K562 (cell line): Measurements from ENCODE around the gene SCN1A. TPM values are rescaled to one million over a fixed set of nuclear protein-coding genes. Genes with fewer than 3 reads are reported as not detected.
A peak's percentile ranks its signal among the peaks of the same experiment; 100 is the strongest.

Experiments
- BRD9 ChIP-seq: fragments of 450-650 bp; IDR thresholded peaks from 2 replicates; pipeline ENCODE4 v1.6.1; 2018; ENCODE audit warnings: low read depth; ENCODE audit not compliant: partially characterized antibody
- CBX3 ChIP-seq, 2 experiments: IDR thresholded peaks; 1 replicate in 1 of 2; 2 replicates in 1 of 2; pipeline ENCODE4 v1.6.1; 2012; ENCODE audit warnings: inconsistent platforms in 2 of 2, low read length in 2 of 2, borderline replicate concordance in 1 of 2, control low read depth in 1 of 2
- CEBPG ChIP-seq, 3 experiments: fragments of 200-800 bp in 1 of 3; sonication (Bioruptor generic) in 1 of 3; sonication (generic) in 1 of 3; formaldehyde crosslinking in 1 of 3; IDR thresholded peaks in 2 of 3; conservative IDR thresholded peaks in 1 of 3; 2 replicates each; pipeline versions ENCODE4 v1.6.1 to v1.8.0; 2016 to 2022; ENCODE audit warnings: missing compliant biosample characterization in 2 of 3, missing genetic modification characterization in 2 of 3, mild to moderate bottlenecking in 1 of 3, missing genetic modification reagents in 1 of 3
- DPF2 ChIP-seq: fragments of 450-650 bp; IDR thresholded peaks from 2 replicates; pipeline ENCODE4 v1.6.1; 2016
- E2F8 ChIP-seq: fragments of 450-650 bp; IDR thresholded peaks from 2 replicates; pipeline ENCODE4 v1.7.1; 2018; ENCODE audit warnings: mild to moderate bottlenecking, low read depth; ENCODE audit not compliant: partially characterized antibody
- FOXM1 ChIP-seq, 2 experiments: fragments of 450-650 bp in 1 of 2; sonication (generic) in 1 of 2; formaldehyde crosslinking in 1 of 2; IDR thresholded peaks; 2 replicates each; pipeline versions ENCODE4 v1.6.1 to v1.9.0; 2017 to 2022; ENCODE audit warnings: low read depth in 2 of 2, mild to moderate bottlenecking in 2 of 2, missing genetic modification reagents in 1 of 2, moderate library complexity in 1 of 2
- FOXO4 ChIP-seq: fragments of 450-650 bp; formaldehyde crosslinking; IDR thresholded peaks from 2 replicates; pipeline ENCODE4 v1.4.0; 2020; ENCODE audit warnings: mild to moderate bottlenecking, moderate library complexity
- HLTF ChIP-seq: fragments of 450-650 bp; IDR thresholded peaks from 2 replicates; pipeline ENCODE4 v1.6.1; 2016
- NCOR1 ChIP-seq: fragments of 450-650 bp; IDR thresholded peaks from 2 replicates; pipeline ENCODE4 v1.6.1; 2016; ENCODE audit warnings: mild to moderate bottlenecking, moderate library complexity
- POLR3G ChIP-seq: IDR thresholded peaks from 2 replicates; pipeline ENCODE4 v1.6.1; 2011; ENCODE audit not compliant: insufficient read length, insufficient replicate concordance; ENCODE audit errors: extremely low read depth
- RBM15 ChIP-seq: fragments of 200-400 bp; formaldehyde crosslinking; IDR thresholded peaks from 2 replicates; pipeline ENCODE4 v1.6.1; 2018; ENCODE audit warnings: mild to moderate bottlenecking, low read length, moderate library complexity; ENCODE audit not compliant: insufficient read depth
- RFX1 ChIP-seq: fragments of 450-650 bp; IDR thresholded peaks from 2 replicates; pipeline ENCODE4 v1.6.1; 2016; ENCODE audit warnings: mild to moderate bottlenecking, moderate library complexity
- RNF2 ChIP-seq: sonication (generic); IDR thresholded peaks from 2 replicates; pipeline ENCODE4 v1.6.1; 2016
- SOX6 ChIP-seq: fragments of 450-650 bp; IDR thresholded peaks from 2 replicates; pipeline ENCODE4 v1.6.1; 2014; ENCODE audit warnings: mild to moderate bottlenecking
- TBP ChIP-seq: optimal IDR thresholded peaks from 2 replicates; pipeline ENCODE3; 2011; ENCODE audit warnings: low read depth, low read length, improper control_type of control experiment
- ZBTB7A ChIP-seq: IDR thresholded peaks from 2 replicates; pipeline ENCODE4 v1.6.1; 2011; ENCODE audit warnings: low read depth, mild to moderate bottlenecking, low read length, moderate library complexity, borderline replicate concordance; ENCODE audit not compliant: control insufficient read depth
- polyA plus RNA-seq, 8 experiments: library from polyadenylated mRNA; depleted of rRNA in 4 of 8; stranded (reverse) in 5 of 8; unstranded in 3 of 8; fragments of >200 nt; fragmentation: Nextera tagmentation in 2 of 8; fragmentation: Illumina TruSeq in 1 of 8; extraction: Ambion mirVana in 2 of 8; extraction: Trizol in 1 of 8; gene quantifications; 2 replicates each; pipeline versions ENCODE4 v1.2.1 to v1.2.3, GENCODE V29; 2011 to 2014; ENCODE audit warnings: inconsistent platforms in 1 of 8, missing spikeins in 1 of 8
- total RNA-seq, 7 experiments: library from RNA; depleted of rRNA in 6 of 7; stranded (reverse); fragments of >200 nt in 6 of 7; fragmentation: Illumina TruSeq in 2 of 7; extraction: Trizol in 2 of 7; gene quantifications; 2 replicates each; pipeline versions ENCODE4 v1.2.1 to v1.2.3, GENCODE V29; 2011 to 2021; ENCODE audit warnings: low replicate concordance in 1 of 7
- TF ChIP-seq, protein P1 (sequence below): fragments of 450-650 bp; IDR thresholded peaks from 2 replicates; pipeline ENCODE4 v1.6.1; 2016; ENCODE audit warnings: mild to moderate bottlenecking
- TF ChIP-seq, protein P2 (sequence below): sonication (generic); formaldehyde crosslinking; IDR thresholded peaks from 2 replicates; pipeline ENCODE4 v1.8.1; 2022; ENCODE audit warnings: missing genetic modification reagents

The SCN1A gene
- total and polyA plus RNA-seq, 9 of the 15 experiments (the other 6 are each of a cell fraction or from before 2014, with no cell fraction given), result not detected

- peak; percentile 98 for TF ChIP-seq E2F8
- TF ChIP-seq, protein P1, sequence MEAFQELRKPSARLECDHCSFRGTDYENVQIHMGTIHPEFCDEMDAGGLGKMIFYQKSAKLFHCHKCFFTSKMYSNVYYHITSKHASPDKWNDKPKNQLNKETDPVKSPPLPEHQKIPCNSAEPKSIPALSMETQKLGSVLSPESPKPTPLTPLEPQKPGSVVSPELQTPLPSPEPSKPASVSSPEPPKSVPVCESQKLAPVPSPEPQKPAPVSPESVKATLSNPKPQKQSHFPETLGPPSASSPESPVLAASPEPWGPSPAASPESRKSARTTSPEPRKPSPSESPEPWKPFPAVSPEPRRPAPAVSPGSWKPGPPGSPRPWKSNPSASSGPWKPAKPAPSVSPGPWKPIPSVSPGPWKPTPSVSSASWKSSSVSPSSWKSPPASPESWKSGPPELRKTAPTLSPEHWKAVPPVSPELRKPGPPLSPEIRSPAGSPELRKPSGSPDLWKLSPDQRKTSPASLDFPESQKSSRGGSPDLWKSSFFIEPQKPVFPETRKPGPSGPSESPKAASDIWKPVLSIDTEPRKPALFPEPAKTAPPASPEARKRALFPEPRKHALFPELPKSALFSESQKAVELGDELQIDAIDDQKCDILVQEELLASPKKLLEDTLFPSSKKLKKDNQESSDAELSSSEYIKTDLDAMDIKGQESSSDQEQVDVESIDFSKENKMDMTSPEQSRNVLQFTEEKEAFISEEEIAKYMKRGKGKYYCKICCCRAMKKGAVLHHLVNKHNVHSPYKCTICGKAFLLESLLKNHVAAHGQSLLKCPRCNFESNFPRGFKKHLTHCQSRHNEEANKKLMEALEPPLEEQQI, result peak; percentile 83
- TF ChIP-seq CBX3 (IDR thresholded peaks at IDR 0.05; ENCODE audit: borderline replicate concordance in 1 of 2, low read length in 2 of 2), result peak in 1 of 2 experiments; percentile 98; a peak in 2 of 3 replicates
- peak; percentile 69 for TF ChIP-seq TBP
- no peak for TF ChIP-seq CEBPG (CRISPR knock-in tag; IDR thresholded peaks at IDR 0.05)
- peak; percentile 31 to 77; a peak in 3 of 4 replicates for TF ChIP-seq CEBPG (tag; conservative IDR thresholded peaks at IDR 0.05 in 1 of 2, IDR thresholded peaks at IDR 0.05 in 1 of 2)
- TF ChIP-seq FOXO4 (CRISPR knock-in tag), result no peak
- TF ChIP-seq RBM15, result no peak
- TF ChIP-seq RNF2, result peak; percentile 70
- peak; percentile 80 for TF ChIP-seq FOXM1 (IDR thresholded peaks at IDR 0.05; ENCODE audit: low read depth)
- TF ChIP-seq FOXM1 (CRISPR knock-in tag; IDR thresholded peaks at IDR 0.05; ENCODE audit: low read depth), result peak; percentile 79
- no peak for TF ChIP-seq RFX1
- TF ChIP-seq, protein P2, sequence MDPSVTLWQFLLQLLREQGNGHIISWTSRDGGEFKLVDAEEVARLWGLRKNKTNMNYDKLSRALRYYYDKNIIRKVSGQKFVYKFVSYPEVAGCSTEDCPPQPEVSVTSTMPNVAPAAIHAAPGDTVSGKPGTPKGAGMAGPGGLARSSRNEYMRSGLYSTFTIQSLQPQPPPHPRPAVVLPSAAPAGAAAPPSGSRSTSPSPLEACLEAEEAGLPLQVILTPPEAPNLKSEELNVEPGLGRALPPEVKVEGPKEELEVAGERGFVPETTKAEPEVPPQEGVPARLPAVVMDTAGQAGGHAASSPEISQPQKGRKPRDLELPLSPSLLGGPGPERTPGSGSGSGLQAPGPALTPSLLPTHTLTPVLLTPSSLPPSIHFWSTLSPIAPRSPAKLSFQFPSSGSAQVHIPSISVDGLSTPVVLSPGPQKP (CRISPR knock-in tag), result no peak
- no peak for TF ChIP-seq POLR3G
- peak; percentile 81 for TF ChIP-seq ZBTB7A
- TF ChIP-seq DPF2, result peak; percentile 55; the same call in 1 of the 2 replicates
- TF ChIP-seq SOX6, result peak; percentile 66; the same call in 1 of the 2 replicates
- peak; percentile 74; the same call in 1 of the 2 replicates for TF ChIP-seq HLTF
- TF ChIP-seq NCOR1, result 0 out of 2 replicates have a peak, but pooled peaks have one; percentile 32
- no peak for TF ChIP-seq BRD9
These were observed 173.9 kb downstream of the SCN1A start, which contains the start of gene TTC21B (continued) for GRCh38 chr2:165953655-165954606.
